NCI-H2107 (cell line): ENCODE data around the gene FBXO47.
"Not testable (repeated sequence)": the region's sequence is repeated elsewhere in the genome, so short reads cannot be mapped to it uniquely, and the experiment has no call there.

ENCODE experiments used
- DNase-seq: peaks from one replicate; lab custom pipeline; 2025; lab: John Stamatoyannopoulos, UW

Gene FBXO47

DNA sequence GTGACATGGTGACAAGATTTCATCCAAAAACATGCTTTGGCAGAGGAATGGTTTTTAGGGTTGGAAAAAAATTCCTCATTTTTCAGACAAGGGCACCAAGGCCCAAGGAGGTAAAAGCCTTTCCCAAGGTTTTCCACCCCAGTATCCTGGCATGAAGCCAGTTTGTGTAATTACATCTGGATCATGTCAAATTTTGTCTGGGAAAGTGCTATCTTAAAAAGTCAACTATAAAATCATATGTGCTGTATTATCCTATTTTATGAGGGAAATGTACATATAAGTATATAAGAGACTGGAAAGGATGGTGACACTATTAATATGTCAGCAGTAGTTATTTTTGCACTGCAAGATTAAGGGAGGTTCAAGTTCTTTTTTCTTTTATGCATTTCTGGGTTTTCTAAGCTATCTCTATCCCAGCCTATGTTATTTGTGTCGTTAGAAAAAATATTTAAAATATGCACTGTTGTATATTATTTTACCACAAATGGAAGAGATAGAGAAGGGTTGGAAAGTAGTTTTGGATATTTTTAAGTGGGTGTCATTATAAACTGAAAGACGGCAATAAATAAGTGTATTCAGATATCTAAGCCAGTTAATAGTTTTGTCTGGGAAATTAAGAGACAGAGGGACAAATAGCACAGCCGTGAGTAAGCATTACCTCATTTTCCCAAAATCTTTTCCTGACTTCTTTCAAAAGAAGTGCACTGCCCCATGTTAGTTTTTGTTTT is 13.5 kb upstream of the FBXO47 start:
- no peak for DNase-seq

DNA sequence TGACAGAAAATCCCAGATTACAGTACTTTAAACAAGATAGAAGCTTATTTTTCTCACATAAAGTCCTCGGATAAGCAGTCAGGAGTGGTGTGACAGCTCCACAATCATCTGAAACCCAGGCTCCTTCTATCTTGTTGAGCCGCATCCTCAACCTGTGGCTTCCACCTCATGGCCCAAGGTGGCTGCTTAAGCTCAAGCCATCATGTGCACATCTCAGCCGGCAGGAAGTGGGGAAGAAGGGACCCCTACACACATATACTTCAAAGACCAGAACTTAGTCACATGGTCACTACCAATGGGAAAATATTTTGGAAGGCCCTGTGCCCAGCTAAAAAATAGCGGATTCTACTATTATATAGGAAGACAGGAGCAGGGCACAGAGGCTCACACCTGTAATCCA is 11.0 kb upstream of the FBXO47 start:
- DNase-seq: no peak

DNA sequence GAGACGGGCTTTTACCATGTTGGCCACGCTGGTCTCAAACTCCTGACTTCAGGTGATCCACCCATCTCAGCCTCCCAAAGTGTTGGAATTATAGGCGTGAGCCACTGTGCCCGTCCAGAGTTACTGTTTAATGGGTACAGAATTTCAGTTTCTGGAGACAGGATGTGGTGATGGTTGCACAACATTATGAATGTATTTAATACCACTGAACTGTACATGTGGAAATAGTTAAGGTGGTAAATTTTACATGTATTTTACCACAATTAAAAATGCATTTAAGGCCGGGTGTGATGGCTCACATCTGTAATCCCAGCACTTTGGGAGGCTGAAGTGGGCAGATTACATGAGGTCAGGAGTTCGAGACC is 9.0 kb upstream of the FBXO47 start:
- DNase-seq: not testable (repeated sequence)

DNA sequence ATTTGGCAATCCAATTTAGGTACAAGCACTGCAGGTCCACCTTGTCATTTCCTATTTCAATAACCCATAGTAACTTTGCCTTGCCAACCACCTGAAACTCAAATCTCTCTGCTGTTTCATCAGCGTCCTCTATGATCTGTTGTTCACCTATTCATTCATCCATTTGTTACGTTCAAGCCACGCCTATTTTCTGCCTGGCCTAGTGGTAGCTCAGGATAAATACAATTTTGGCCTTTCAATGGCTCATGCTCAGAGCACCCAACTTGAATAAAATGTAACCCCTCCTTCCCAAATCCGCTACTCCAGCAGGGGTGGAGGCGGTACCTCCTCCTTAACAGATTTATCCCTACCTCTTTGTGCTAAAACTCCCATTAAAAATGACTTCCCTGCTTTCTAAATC is 3.6 kb upstream of the FBXO47 start:
- no peak for DNase-seq

DNA sequence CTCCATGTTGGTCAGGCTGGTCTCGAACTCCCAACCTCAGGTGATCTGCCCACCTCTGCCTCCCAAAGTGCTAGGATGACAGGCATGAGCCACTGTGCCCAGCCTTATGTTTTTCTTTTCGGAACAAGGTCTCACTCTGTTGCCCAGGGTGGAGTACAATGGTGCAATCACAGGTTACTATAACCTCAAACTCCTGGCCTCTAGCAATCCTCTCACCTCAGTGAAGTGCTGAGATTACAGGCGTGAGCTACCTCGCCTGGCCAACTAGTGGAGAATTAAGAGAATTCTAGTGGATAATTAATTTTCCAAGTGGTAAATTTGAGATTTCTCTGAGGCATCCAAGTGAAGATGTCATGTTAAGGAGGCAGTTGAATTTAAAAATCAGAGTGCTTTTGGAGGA is 2.9 kb upstream of the FBXO47 start:
- DNase-seq: no peak

DNA sequence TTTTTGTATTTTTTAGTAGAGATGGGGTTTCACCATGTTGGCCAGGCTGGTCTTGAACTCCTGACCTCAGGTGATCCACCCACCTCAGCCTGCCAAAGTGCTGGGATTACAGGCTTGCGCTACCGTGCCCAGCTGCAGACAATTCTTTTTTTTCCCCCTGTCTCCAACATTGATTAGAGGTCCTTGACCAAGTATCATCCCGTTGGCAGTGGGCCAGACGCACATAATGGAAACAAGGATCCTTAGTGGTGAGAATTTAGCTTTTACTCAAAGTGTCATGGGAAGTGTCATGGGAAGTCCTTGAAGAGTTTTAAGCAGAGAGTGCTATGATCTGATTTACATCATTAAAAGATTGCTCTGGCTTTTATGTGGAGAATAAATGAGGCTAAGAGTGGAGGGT is 2.1 kb upstream of the FBXO47 start:
- DNase-seq: no peak

DNA sequence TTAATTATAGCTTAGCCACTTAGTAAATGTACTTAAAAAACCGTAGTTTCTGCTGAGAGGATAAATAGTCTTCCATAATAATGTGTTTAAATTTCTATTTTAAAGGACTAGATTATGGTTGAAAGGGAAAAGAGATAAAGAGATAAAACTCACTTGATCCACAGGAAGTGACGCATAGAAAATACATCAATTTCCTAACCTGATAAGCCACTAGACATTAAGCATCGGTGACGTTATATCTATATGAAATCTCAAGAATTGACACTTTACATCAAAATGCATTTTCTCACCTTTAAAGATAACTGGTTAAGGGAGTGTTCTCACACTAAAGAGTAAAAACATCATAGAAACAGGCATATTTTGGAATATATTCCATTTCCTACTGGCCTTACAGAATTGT is 5.8 kb downstream of the FBXO47 start:
- no peak for DNase-seq

DNA sequence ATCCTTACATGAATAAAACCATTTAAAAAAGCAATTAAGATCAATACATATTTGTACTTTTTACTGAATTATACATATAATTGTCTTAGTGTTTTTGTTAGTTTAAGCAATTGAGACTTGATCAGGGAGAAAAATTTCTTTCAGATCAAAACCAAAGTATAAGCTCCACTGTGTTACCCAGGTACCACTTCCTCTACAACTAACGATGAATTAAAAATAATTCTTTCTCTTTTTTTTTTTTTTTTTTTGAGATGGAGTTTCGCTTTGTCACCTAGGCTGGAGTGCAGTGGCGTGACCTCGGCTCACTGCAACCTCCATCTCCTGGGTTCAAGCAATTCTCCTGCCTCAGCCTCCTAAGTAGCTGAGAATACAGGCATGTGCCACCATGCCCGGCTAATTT is 6.8 kb downstream of the FBXO47 start:
- no peak for DNase-seq

DNA sequence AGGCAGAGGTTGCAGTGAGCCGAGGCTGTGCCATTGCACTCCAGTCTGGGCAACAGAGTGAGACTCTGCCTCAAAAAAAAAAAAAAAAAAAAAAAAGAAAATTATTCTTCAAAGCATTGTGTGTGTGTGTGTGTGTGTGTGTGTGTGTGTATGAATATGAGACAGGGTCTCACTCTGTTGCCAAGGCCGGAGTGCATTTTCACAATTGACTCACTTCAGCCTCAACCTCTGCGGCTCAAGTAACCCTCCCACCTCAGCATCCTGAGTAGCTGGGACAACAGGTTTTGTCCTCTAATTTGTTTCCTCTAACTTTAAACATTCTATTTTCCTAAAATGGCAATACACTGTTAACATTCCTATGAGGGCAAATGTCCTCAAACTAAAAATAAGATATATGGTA is 7.7 kb downstream of the FBXO47 start:
- DNase-seq: no peak

DNA sequence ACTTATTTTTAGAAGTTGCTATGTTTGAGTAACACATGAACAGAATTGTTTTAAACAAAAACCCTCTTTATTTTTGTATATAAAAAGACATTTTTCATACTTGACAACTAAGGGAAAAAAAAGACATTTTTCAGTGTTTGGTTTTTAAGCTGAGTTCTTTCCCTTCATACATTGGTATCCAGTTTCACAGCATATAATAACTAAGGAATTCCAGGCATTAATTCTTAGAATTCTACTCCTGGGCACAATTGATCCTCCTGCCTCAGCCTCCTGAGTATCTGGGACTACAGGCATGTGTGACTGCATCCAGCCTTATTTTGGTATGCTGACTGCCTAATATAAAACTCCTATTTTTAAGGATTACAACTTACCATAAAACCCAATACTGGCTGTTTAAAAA is 8.4 kb downstream of the FBXO47 start:
- no peak for DNase-seq

DNA sequence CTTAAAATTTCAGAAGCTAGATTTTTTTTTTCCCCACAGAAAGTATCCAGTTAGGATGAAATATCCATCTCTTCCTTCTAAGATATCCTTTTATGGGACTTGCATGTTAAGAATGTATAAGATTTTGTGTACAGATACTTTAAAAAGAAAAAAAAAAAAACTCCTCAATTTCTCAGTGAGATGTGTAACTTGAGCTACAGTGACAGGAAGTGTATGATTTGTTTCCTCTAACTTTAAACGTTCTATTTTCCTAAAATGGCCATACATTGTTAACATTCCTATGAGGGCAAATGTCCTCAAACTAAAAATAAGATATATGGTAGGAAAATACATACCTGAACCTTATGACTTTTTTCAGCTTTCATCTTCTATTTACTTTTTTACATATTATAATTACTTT is 8.9 kb downstream of the FBXO47 start:
- no peak for DNase-seq

DNA sequence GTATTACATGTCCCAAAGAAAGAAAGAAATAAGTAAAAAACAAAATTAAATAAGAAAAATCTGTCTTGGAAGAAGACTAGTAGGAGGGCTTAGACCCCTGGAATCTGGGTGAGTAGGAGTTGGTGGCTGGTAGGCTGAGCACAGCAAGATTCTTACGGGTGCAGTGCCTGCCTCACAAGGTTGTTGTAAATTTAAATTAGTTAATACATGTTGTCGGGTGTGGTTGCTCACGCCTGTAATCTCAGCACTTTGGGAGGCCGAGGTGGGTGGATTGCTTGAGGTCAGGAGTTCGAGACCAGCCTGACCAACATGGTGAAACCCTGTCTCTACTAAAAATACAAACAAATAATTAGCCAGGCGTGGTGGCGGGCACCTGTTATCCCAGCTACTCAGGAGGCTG is 13.4 kb downstream of the FBXO47 start:
- DNase-seq: not testable (repeated sequence)

DNA sequence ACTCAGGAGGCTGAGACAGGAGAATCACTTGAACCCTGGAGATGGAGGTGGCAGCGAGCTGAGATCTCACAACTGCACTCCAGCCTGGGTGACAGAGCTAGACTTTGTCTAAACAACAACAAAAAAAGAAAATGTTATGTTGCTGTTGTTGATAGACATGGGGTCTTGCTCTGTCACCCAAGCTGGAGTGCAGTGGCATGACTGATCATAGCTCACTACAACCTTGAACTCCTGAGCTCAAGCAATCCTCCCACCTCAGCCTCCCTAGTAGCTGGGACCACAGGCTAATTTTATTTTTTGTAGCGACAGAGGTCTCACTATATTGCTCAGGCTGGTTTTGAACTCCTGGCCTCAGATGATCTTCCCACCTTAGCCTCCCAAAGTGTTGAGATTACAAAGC is 20.0 kb downstream of the FBXO47 start:
- DNase-seq: no peak

DNA sequence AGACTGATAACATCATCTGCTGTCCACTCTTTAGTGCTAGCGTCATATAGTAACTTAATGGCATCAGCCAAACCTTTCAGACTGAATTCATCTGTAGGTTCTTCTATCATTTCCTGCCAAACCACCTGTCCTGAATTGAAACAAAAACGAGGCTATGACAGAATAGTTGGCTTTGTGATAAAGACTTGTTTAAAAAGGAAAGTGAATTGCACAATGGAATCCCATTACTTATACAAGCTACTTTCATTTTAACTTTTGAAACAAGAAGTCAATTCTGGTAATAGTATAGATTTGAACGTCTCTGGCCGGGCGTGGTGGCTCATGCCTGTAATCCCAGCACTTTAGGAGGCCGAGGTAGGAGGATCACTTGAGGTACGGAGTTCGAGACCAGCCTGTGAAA is 23.6 kb downstream of the FBXO47 start:
- DNase-seq: no peak

DNA sequence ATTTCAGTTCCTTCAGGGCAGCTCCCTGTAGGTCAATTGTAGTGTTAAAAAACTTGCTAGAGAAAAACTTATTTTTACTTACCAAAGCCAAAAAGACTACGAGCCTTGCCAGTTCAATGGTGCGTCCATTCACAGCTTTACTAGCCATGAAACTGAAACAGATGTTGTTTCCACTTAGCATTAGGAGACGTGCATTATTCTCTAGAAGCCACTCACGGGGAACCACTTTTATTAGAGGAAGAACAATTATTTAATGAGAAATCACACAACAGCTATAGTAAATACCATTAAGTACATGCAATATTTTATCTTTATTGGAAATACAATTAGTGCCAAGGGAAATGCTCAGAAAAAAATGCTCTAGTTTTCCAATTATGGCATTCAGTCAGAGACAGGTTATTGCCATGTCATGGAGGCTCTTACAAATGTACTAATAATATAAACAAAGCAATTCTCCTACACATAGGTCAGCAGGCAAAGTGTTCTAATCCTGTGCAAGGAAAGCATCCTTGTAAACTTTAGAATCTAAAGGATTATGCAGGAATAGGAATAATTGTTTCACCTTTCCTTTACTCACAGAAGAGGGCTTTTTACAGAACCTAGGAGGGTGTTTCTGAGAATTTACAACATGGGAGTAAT is 24.4 kb downstream of the FBXO47 start:
- no peak for DNase-seq

DNA sequence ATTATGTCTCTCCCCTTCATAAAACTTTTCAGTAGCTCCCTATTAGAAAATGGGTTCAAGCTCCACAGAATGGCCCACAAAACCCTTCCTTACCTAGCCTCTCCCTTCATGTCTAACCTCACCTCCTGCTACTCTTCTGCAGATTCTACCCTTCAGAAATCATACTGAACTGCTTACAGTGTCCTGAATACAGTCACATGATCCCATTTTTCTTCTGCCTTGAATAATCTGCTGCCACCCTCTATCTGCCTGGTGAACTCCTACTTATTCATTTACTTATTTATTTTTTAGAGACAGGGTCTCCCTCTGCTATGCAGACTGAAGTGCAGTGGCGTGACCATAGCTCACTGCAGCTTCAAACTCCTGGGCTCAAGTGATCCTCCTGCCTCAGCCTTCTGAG is 26.8 kb downstream of the FBXO47 start:
- DNase-seq: no peak

DNA sequence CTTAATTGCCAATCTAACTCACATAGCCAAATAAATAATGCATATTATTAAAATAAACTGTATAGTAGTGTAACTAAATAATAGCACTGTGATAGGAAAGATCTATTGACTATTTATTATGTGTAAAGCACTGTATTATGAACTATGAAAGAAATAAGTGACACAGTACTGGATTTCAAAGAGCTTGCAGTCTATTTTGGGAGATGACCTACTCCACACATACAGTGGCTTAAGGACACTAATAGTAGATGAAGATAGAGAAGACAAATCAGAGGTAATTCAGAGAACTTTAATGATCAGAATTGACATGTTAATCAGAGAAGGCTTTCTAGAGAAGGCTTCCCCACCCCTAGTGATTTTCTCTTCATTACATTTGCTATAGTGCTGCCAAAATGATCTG is 27.2 kb downstream of the FBXO47 start:
- DNase-seq: no peak

DNA sequence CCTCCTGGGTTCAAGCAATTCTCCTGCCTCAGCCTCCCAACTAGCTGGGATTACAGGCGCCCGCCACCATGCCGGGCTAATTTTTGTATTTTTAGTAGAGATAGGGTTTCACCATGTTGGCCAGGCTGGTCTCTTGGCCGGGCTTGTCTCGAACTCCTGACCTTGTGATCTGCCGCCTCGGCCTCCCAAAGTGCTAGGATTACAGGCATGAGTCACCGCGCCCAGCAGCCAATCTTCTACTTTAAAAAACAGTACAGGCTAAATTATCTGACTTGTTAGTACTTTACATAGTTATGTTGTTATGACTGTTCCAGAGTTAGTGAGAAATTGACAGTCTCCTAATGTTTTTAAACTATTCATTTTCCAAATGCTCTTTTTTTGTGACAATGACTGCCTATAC is 33.2 kb downstream of the FBXO47 start:
- not testable (repeated sequence) for DNase-seq

DNA sequence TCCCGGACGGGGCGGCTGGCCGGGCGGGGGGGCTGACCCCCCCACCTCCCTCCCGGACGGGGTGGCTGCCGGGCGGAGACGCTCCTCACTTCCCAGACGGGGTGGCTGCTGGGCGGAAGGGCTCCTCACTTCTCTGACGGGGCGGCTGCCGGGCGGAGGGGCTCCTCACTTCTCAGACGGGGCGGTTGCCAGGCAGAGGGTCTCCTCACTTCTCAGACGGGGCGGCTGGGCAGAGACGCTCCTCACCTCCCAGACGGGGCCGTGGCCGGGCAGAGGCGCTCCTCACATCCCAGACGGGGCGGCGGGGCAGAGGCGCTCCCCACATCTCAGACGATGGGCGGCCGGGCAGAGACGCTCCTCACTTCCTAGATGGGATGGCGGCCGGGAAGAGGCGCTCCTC is 36.4 kb downstream of the FBXO47 start:
- DNase-seq: not testable (repeated sequence)

DNA sequence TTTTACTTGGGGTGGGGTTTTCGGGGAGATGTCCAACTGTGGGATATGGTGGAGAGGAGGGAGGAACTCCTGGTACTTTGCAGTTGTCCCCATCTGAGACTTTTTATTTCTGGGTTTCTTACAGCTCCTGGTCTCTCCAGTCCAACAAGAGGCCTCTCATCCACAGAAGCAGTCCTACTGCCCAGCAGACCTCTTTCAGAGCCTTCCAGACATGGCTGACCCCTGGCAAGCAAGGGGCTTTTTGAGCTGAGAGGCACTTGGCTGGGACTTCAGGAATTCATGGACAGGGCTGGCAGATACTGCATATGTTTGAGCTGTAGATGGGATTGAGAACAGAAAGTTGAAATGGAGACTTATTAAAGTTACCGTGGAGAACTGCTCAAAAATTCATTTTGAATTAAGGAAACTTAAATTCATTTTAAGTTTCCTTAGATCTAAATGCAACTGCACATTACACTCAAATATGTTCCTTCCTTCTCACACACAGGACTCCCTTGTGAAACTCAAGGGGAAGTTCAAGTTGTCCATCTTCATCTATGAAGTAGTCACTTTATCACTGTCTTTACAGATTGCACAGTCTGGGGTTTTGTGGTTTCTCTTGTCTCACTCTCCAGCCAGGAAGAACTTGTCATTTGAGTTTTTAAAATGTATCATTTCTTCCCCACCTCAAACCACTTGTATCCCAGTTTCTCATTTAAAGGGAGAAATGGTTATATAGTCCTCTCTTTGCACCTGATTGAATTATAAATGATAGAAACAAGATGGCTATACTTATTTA is 40.7 kb downstream of the FBXO47 start:
- no peak for DNase-seq

DNA sequence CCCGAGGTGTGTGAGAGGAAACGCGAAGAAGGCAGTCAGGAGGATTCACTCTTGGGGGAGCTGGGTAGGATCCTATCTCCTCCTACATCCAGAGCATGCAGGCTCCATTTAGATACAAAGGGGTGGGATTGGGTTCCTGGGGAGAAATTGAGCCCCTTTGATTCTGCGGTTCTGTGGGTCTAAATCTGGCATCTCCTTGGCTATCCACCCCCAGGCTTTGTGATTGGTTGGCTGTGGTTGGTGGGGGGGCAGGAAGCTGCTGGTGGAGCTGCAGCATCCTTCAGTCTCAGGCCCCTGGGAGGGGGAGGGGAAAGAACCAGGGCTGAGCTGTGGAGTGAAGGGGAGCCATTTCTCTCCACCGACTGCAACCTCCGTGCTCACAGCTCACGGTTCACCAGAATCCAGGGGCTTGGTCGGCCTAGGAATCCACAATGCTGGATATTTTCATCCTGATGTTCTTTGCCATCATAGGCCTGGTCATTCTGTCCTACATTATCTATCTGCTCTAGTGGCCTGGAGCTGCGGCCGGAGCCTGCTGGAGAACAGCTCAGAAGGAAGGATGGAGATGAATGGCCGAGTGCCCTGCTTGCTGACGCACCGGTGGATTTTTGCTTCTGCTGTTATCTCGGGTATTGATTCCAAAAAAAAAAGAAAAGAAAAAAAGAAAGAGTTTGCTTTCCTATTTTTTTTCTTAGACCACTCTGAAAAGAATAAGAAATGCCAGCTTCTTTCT is 41.8 kb downstream of the FBXO47 start, which contains the start of gene LASP1NB:
Gene LASP1NB (plus strand): TSS at position 352 of the 733 bp plus-strand sequence.
- no peak for DNase-seq

DNA sequence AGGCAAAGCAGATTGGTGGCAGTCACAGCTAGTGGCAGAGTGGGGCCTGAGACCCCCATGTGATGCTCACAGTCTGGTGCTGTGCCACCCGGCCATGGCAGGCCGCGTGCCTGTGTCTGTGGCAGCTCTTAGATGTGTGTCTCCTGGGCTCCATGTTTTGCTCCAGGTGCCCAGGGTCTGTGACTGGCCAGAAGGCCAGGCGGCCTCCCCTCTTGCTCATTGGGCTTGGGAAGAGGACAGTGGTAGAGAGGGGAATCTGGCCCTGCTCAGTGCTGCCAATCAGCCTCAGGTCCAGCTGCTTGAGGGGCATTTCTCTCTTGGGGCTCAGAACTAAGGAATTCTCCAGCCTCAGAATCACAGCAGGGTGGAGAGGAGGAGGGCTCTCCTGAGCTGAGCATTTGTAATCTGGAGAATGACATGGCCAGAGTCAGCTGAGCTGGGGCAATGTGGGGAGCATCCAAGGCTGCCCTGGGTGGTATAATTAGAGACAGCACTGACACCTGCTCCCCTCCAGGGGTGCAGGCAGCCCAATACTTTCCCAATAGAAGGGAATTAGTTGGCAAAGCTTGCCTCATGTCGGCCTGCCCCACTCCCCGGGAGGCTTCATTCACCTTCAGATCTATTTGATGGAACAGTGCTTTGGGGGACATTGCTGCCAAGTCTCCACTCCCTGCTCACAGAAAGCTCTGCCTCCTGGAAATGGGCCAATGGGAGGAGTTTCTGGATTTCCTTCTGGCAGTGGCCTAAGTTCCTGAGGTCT is 44.5 kb downstream of the FBXO47 start:
- no peak for DNase-seq
